K562 (cell line): ENCODE measurements around the gene MLC1. TPM values are rescaled to one million over a fixed set of nuclear protein-coding genes. Genes with fewer than 3 reads are reported as not detected.
A peak's percentile ranks its signal among the peaks of the same experiment; 100 is the strongest.

ENCODE experiments used
- ATAC-seq: fragments of 200-7000 bp; cut with Tn5 transposase; 3 replicates; pipeline ENCODE4 v1.9.1; 2020; ENCODE audit warnings: moderate library complexity
- BruUV-seq: library from RNA; stranded (reverse); fragments of 400-500 nt; replicated peaks from 2 replicates; lab custom pipeline; 2021; lab: Mats Ljungman, UMichigan
- CTCF ChIA-PET: fragments of 300-600 bp; formaldehyde crosslinking; extraction: SDS; loops from one replicate; lab custom pipeline; 2021; ENCODE audit warnings: low intra/inter-chr PET ratio; lab: Yijun Ruan, JAX
- POLR2A ChIA-PET: fragments of 300-600, 350-650 bp; sonication (Branson Sonifier 250); formaldehyde crosslinking; extraction: SDS; loops from one replicate; lab custom pipeline; 2021; ENCODE audit warnings: antibody characterized with exemption, inconsistent platforms; lab: Yijun Ruan, JAX
- DNase-seq, 4 experiments: peaks; one replicate each; pipeline versions ENCODE4 v3.0.0 to v3.0.0-alpha.2; 2011 to 2018; ENCODE audit warnings: low spot score in 3 of 4, mixed read lengths in 3 of 4; ENCODE audit errors: extremely low read depth in 1 of 4
- FAIRE-seq: peaks from 2 replicates; lab custom pipeline; 2011; peaks lifted over from hg19 to GRCh38; lab: Jason Lieb, UNC
- H2AFZ ChIP-seq: 2 replicates; pipeline ENCODE4 v1.6.0; 2011; ENCODE audit warnings: low read depth, low read length, control low read depth, inconsistent platforms
- H3K27ac ChIP-seq: fragments of 200-600 bp; 3 replicates; pipeline ENCODE4 v1.8.0; 2011; ENCODE audit warnings: low read depth, mild to moderate bottlenecking, control low read depth, inconsistent platforms, low read length, moderate library complexity, mixed read lengths; ENCODE audit errors: extremely low read depth
- H3K27me3 ChIP-seq, 2 experiments: fragments of 300-600 bp in 1 of 2; 2 replicates in 1 of 2; 3 replicates in 1 of 2; pipeline versions ENCODE4 v1.6.0 to v1.8.0; 2011; ENCODE audit warnings: inconsistent platforms in 2 of 2, low read length in 2 of 2, mild to moderate bottlenecking in 1 of 2, mixed read lengths in 1 of 2, moderate library complexity in 1 of 2; ENCODE audit not compliant: control insufficient read depth in 2 of 2, insufficient read depth in 2 of 2
- H3K36me3 ChIP-seq: fragments of 300-600 bp; 3 replicates; pipeline ENCODE4 v1.8.0; 2011; ENCODE audit warnings: mild to moderate bottlenecking, low read length, inconsistent platforms; ENCODE audit not compliant: control insufficient read depth, insufficient read depth
- H3K4me1 ChIP-seq, 2 experiments: fragments of 200-600 bp in 1 of 2; replicated peaks in 1 of 2; 2 replicates in 1 of 2; 3 replicates in 1 of 2; pipeline versions ENCODE4 v1.5.1 to v1.8.0; 2011; ENCODE audit warnings: inconsistent platforms in 2 of 2, low read length in 2 of 2, mild to moderate bottlenecking in 1 of 2, mixed read lengths in 1 of 2, moderate library complexity in 1 of 2; ENCODE audit not compliant: control insufficient read depth in 2 of 2, insufficient read depth in 2 of 2
- H3K4me2 ChIP-seq: 2 replicates; pipeline ENCODE4 v1.6.1; 2011; ENCODE audit warnings: low read length, control low read depth, inconsistent platforms, mixed read lengths; ENCODE audit not compliant: insufficient read depth
- H3K4me3 ChIP-seq: fragments of 200-600 bp; sonication (generic), shearing (Covaris generic); 2 replicates; pipeline ENCODE4 v1.5.1; 2016; ENCODE audit warnings: control low read depth, inconsistent platforms
- H3K79me2 ChIP-seq: fragments of 200-600 bp; 3 replicates; pipeline ENCODE4 v1.8.0; 2011; ENCODE audit warnings: low read length, inconsistent platforms; ENCODE audit not compliant: control insufficient read depth, insufficient read depth
- H3K9ac ChIP-seq, 2 experiments: 2 replicates each; pipeline versions ENCODE4 v1.6.0 to v1.6.1; 2011; ENCODE audit warnings: low read depth in 2 of 2, low read length in 2 of 2, control low read depth in 1 of 2, inconsistent platforms in 1 of 2, mild to moderate bottlenecking in 1 of 2, mixed read lengths in 1 of 2; ENCODE audit not compliant: insufficient read depth in 1 of 2
- H3K9me1 ChIP-seq: one replicate; pipeline ENCODE4 v1.6.0; 2011; ENCODE audit warnings: inconsistent platforms, mild to moderate bottlenecking, low read length, moderate library complexity; ENCODE audit not compliant: control insufficient read depth, insufficient read depth
- H3K9me3 ChIP-seq: replicated peaks from 2 replicates; pipeline ENCODE4 v1.5.1; 2011; ENCODE audit warnings: low read depth, low read length, inconsistent platforms; ENCODE audit not compliant: control insufficient read depth, insufficient read depth
- H4K20me1 ChIP-seq: replicated peaks from 2 replicates; pipeline ENCODE4 v1.6.1; 2011; ENCODE audit warnings: low read length, inconsistent platforms, mixed read lengths; ENCODE audit not compliant: control insufficient read depth, insufficient read depth
- BHLHE40 ChIP-seq: IDR thresholded peaks from 2 replicates; pipeline ENCODE4 v1.6.1; 2011; ENCODE audit warnings: low read length, improper control_type of control experiment
- C11orf30 ChIP-seq: fragments of 450-650 bp; IDR thresholded peaks from 2 replicates; pipeline ENCODE4 v1.6.1; 2016; ENCODE audit warnings: low read depth, mild to moderate bottlenecking
- ELF4 ChIP-seq: fragments of 450-650 bp; formaldehyde crosslinking; IDR thresholded peaks from 2 replicates; pipeline ENCODE4 v1.4.0; 2022; ENCODE audit warnings: missing genetic modification characterization
- HMG20A ChIP-seq: fragments of 450-650 bp; formaldehyde crosslinking; conservative IDR thresholded peaks from 2 replicates; pipeline ENCODE4 v1.4.0; 2020; ENCODE audit warnings: mild to moderate bottlenecking, mixed read lengths
- POLR2B ChIP-seq: fragments of 450-650 bp; IDR thresholded peaks from 2 replicates; pipeline ENCODE4 v1.6.1; 2018; ENCODE audit warnings: low read depth; ENCODE audit not compliant: partially characterized antibody
- SREBF2 ChIP-seq: sonication (generic); formaldehyde crosslinking; IDR thresholded peaks from 2 replicates; pipeline ENCODE4 v1.4.0; 2020; ENCODE audit warnings: mild to moderate bottlenecking, missing genetic modification reagents
- WGBS: fragments of 100-300 bp; shearing (Covaris generic); methylation state at CpG from one replicate; pipeline ENCODE4 v1.1.6; 2016; ENCODE audit warnings: low coverage, mixed read lengths; ENCODE audit not compliant: insufficient coverage; ENCODE audit errors: missing lambda C conversion rate; 5-methylcytosine and 5-hydroxymethylcytosine counted together
- in situ Hi-C: fragments of 300-500 bp; cut with MboI; formaldehyde crosslinking; loops from 4 replicates; pipeline ENCODE4 v1.15.0; 2018; ENCODE audit warnings: inconsistent platforms, mixed read lengths
- intact Hi-C: fragments of 100-400 bp; cut with micrococcal nuclease; formaldehyde crosslinking; loops from 2 replicates; pipeline ENCODE4 v1.14.2; 2022
- polyA plus RNA-seq, 8 experiments: library from polyadenylated mRNA; depleted of rRNA in 4 of 8; stranded (reverse) in 5 of 8; unstranded in 3 of 8; fragments of >200 nt; fragmentation: Nextera tagmentation in 2 of 8; fragmentation: Illumina TruSeq in 1 of 8; extraction: Ambion mirVana in 2 of 8; extraction: Trizol in 1 of 8; gene quantifications; 2 replicates each; pipeline versions ENCODE4 v1.2.1 to v1.2.3, GENCODE V29; 2011 to 2014; ENCODE audit warnings: inconsistent platforms in 1 of 8, missing spikeins in 1 of 8
- total RNA-seq, 7 experiments: library from RNA; depleted of rRNA in 6 of 7; stranded (reverse); fragments of >200 nt in 6 of 7; fragmentation: Illumina TruSeq in 2 of 7; extraction: Trizol in 2 of 7; gene quantifications; 2 replicates each; pipeline versions ENCODE4 v1.2.1 to v1.2.3, GENCODE V29; 2011 to 2021; ENCODE audit warnings: low replicate concordance in 1 of 7
- TF ChIP-seq, protein P1 (sequence below): sonication (generic); formaldehyde crosslinking; IDR thresholded peaks from 2 replicates; pipeline ENCODE4 v1.8.1; 2023; ENCODE audit warnings: mild to moderate bottlenecking, missing genetic modification reagents
- TF ChIP-seq, protein P2 (sequence below): sonication (generic); formaldehyde crosslinking; IDR thresholded peaks from 2 replicates; pipeline ENCODE4 v1.8.0; 2022; ENCODE audit warnings: mild to moderate bottlenecking, missing genetic modification reagents

The MLC1 gene
- total and polyA plus RNA-seq, 9 of the 15 experiments (the other 6 are each of a cell fraction or from before 2014, with no cell fraction given), result 0.06 to 0.98 (median 0.39) TPM

DNA sequence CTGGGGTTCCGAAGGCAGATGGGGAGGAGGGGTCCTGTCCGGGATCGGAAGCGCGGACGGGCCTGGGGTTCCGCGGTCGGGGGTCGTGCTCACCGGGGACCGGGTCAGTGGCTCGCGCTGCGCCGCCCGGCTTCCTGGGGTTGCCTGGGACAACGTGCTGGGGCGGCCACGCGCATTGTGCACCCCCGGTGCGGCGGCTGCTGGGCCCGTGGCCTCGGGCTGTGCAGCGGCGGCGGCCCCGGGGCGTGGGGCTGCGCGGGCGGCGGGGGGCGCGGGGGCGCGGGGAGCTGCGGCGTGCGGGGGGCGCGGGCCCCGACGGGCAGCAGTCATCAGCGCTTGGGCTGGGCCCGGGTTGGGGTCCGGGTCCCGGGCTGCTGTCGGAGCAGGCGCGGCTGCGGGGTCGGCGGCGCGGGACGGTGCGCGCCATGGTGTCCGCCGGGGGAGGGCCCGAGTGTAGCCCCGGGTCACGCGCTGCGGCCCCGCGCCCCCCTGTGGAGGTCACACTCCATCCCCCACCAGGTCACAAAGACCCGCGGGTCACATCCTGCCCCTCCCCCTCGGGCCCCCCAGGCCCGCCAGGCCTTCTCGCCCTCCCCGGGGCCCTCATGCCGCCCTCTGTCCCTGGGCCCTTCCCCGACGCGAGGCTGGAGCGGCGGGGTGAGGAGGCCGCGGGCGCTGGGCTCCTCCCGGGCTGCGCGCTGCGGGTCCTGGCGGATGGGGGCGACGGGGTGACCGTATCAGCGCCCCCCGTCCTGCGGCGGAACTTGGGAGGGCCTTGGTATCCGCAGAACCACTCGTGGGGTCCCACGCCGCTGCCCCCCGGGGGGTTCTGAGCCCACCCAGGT is 26.9 kb downstream of the MLC1 start, which contains the start of gene TTLL8:
TTLL8 (minus strand) TSS at position 238 of the 845 bp plus-strand sequence.
- Histone ChIP-seq H3K9me3 (no peaks in the 10 kb centered on the region), H2AFZ (no peak within 1 kb of the TSS), H3K4me2 (no peak within 1 kb of the TSS), H4K20me1 (no peaks in the 10 kb centered on the region), H3K36me3 (no peaks in the 10 kb centered on the region), H3K27ac (no peak within 1 kb of the TSS), H3K79me2 (no peaks in the 10 kb centered on the region), H3K9me1 (no peaks in the 10 kb centered on the region), H3K4me3 (no peak within 1 kb of the TSS), H3K4me1 (peaks cover 0 to 31% of the 10 kb centered on the region in 2 experiments; a peak in 4 of 5 replicates), H3K9ac (no peak within 1 kb of the TSS)
- DNase-seq (no peak), FAIRE-seq (no peak)
- no CpG with 5 or more reads among the region's 102 CpGs for WGBS
- POLR2A ChIA-PET, result no interaction called here
- in situ Hi-C loops (no loop called here), intact Hi-C loops (no loop called here)
- BruUV-seq, result no TSS peak
- TF ChIP-seq, protein P1, sequence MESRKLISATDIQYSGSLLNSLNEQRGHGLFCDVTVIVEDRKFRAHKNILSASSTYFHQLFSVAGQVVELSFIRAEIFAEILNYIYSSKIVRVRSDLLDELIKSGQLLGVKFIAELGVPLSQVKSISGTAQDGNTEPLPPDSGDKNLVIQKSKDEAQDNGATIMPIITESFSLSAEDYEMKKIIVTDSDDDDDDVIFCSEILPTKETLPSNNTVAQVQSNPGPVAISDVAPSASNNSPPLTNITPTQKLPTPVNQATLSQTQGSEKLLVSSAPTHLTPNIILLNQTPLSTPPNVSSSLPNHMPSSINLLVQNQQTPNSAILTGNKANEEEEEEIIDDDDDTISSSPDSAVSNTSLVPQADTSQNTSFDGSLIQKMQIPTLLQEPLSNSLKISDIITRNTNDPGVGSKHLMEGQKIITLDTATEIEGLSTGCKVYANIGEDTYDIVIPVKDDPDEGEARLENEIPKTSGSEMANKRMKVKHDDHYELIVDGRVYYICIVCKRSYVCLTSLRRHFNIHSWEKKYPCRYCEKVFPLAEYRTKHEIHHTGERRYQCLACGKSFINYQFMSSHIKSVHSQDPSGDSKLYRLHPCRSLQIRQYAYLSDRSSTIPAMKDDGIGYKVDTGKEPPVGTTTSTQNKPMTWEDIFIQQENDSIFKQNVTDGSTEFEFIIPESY, result 0 out of 2 replicates have a peak, but pooled peaks have one; percentile 15
- TF ChIP-seq, protein P2, sequence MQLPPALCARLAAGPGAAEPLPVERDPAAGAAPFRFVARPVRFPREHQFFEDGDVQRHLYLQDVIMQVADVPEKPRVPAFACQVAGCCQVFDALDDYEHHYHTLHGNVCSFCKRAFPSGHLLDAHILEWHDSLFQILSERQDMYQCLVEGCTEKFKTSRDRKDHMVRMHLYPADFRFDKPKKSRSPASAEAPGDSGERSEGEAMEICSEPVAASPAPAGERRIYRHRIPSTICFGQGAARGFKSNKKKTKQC (CRISPR knock-in tag), result no peak
- no peak for TF ChIP-seq HMG20A (CRISPR knock-in tag)
- no peak for TF ChIP-seq POLR2B
- TF ChIP-seq BHLHE40, result no peak
- no peak for TF ChIP-seq C11orf30
- TF ChIP-seq SREBF2 (CRISPR knock-in tag), result no peak
- no peak for TF ChIP-seq ELF4 (CRISPR knock-in tag)
- TF ChIP-seq, all 486 proteins: peak for 1
- CTCF ChIA-PET, result no interaction called here
- ATAC-seq, result no peak
- peaks cover 0 to 11% of the 10 kb centered on the region in 2 experiments; a peak in 2 of 5 replicates for H3K27me3 ChIP-seq
